ENCODE measurements around the gene SMIM23. TPM values are rescaled to one million over a fixed set of nuclear protein-coding genes. Genes with fewer than 3 reads are reported as not detected.

The SMIM23 gene
- not detected for total RNA-seq

DNA sequence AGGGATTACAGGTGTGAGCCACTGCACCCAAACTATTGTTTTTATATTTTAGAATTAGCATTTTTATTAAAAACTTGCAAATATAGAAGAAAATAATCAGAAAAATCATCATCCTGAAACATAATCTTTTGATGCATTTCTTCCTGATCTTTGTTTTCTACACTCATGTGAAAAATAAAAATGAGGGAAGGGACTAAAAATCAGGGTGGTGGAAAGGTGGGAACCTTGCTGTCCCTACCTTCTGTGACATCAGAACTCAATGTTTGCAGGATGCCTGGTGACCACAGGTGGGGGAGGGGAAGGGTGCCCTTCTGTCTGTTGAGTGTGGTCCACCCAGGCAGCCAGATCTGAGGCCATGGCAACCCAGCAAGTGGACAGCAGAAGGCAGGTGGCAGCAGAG, at the start of gene SMIM23:
TSS of gene SMIM23 (plus strand) at position 301 of the 400 bp plus-strand sequence. CDS start at position 356, 55 bp downstream.
- no peak for DNase-seq (ENCODE audit: low read depth in 2 of 3, low spot score in 2 of 3)

DNA sequence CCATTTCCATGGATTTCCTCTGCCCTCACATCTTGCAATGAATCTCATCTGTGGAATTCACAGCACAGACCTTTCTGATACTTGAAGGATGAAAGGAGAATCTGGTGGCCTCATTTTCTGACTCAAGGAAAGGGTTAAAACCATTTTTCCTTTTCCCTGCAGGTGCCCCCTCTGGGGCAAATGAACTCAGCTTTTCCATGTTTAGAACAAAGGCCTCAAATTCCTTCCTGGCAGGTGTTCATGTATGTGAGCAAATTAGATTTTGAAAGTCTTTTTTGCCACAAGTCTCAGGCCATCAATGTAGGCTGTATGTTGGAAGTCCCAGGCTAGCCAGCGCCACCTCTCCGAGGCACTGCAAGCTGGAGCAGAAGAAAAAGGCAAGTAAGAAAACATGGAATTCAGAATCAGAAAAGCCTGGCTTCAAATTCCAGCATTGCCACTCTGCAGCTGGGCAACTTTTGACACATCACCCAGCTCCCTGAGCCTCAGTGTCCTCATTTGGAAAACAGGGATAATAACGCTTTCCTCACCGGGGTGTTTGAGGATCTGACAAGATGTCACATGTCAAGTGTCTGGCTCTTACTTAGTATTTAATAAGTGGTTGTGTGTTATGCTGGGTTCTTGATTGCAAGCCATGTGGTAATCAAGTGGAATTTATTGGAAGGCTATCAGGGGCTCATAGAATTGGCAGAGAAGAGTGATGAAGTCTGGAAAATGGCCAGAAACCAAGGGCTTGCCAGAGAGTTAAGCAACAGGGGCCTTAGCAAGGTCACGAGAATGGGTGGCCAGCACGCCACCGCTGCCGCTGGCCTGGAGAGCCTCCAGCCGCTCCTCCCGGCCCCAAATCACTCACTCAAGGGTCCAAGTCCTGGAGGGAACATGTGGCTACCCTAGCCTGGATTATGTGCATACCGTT, 48.4 kb upstream of the SMIM23 start:
- no peak for DNase-seq (ENCODE audit: low read depth in 2 of 3, low spot score in 2 of 3)

DNA sequence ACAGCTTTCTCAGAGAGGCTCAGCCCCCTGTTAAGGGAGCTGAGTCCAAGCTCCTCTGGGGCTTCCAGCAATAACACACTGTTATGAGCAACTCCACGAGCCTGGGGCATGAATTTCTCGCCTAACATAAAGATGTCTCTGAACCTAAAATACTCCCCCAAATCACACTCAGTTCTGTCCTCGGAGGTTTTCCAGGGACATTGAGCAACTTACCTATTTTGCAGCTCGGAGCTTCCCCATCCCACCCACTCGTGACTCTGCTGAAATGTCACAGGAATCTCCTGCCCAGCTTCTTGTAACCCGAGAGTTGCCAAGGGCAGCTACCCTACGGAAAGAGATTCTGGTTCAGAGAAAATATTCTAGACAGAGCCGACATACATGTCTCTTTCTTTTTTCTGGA, 47.1 kb upstream of the SMIM23 start:
- no peak for DNase-seq (ENCODE audit: low read depth in 2 of 3, low spot score in 2 of 3)

- DNase-seq (ENCODE audit: low read depth in 2 of 3, low spot score in 2 of 3): no peak
These were observed 46.3 kb upstream of the SMIM23 start for GRCh38 chr5:171739271-171739670.

- DNase-seq (ENCODE audit: low read depth in 2 of 3, low spot score in 2 of 3): no peak
These were observed 42.1 kb upstream of the SMIM23 start for GRCh38 chr5:171743436-171744076.

- no peak for DNase-seq (ENCODE audit: low read depth in 2 of 3, low spot score in 2 of 3)
These were observed 41.4 kb upstream of the SMIM23 start for GRCh38 chr5:171744264-171744663.

GRCh38 chr5:171744882-171745281, 40.7 kb upstream of the SMIM23 start:
- DNase-seq (ENCODE audit: low read depth in 2 of 3, low spot score in 2 of 3): no peak

DNA sequence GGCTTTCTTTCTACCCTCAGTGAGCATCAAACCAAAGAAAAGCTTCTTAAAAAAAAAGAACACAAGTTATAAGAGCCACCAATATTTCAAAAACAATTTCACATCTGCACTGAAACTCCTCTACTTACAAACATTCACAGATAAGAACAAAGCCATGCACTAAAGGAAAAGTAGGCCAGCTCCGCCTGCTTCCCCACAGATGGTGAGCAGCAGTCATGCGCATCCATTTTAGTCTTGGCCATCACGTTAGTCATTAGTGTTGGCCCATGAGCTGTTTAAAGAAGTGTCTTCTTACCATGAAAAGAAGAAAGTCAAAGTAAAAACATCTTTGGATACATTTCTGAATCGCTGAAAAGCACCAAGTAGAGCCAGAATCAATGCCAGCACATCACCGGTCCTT, 40.0 kb upstream of the SMIM23 start:
- no peak for DNase-seq (ENCODE audit: low read depth in 2 of 3, low spot score in 2 of 3)

GRCh38 chr5:171747061-171747859, 38.4 kb upstream of the SMIM23 start:
- DNase-seq (ENCODE audit: low read depth in 2 of 3, low spot score in 2 of 3): no peak

- no peak for DNase-seq (ENCODE audit: low read depth in 2 of 3, low spot score in 2 of 3)
These were observed 36.9 kb upstream of the SMIM23 start for GRCh38 chr5:171748720-171749119.

DNA sequence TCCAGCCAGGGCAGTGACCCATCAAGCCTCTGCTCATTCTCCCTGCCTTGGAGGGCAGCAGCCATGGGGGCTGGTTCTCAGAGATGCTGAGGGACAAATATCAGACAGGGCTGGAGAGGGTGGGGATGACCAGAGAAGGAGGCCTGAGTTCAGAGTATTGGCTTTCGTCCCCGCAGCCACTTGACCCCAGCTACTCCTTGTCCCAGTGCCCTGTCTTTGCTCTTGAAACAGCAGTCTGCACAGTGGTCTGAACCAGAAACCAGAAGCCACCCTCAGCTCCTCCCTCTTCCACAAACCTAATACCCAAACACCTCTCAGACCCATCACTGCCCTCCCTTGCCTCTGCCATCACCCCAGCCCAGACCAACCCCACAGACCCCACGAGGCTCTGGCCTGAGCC, 36.3 kb upstream of the SMIM23 start:
- no peak for DNase-seq (ENCODE audit: low read depth in 2 of 3, low spot score in 2 of 3)

DNA sequence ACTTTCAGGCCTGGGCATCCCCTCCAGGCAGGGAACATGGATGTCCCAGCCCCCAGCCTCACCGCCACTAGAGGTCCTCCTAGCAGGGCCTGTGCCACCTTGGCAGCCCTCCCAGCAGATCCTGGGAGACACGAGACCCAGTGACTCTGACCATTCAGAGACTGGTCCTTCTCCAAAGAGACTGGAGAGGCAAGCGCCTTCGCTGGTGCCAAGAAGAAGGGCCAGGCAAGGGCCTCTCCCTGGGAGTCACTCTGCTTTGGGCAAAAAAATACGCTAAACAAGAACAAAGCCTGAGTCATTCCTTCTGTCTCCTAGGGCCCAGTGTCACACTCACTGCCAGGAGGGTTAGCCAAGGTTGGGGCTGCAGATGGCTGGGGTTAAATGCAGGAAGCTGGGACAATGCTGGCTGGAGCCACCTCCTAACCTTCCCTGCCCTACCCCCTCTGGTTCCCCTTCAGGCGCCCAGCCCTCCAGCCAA, 35.3 kb upstream of the SMIM23 start:
- peak in 2 of 3 donors; percentile 9 to 27 for DNase-seq (ENCODE audit: low read depth in 2 of 3, low spot score in 2 of 3)

DNA sequence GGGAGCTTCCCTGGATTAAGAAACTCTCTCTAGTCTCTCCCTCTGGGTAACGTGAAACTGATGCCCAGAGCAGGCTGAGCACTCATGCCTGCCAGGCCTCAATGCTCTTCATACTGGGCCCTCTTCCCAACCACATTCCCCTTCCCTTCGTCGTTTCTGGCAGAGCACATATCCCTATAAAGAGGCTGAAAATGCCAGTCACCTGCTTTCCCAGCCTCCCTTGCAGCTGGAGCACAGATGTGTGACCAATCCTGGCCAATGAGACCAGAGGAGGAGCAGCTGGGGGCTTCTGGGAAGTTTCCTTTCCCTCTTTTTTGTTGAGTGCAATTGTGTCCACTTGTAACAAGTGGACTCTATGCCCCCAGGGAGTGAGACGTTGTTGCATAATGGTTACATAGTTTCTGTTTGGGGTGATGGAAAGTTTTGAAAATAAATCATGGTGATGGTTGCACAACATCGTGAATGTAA, 30.2 kb upstream of the SMIM23 start:
- DNase-seq (ENCODE audit: low read depth in 2 of 3, low spot score in 2 of 3): no peak

DNA sequence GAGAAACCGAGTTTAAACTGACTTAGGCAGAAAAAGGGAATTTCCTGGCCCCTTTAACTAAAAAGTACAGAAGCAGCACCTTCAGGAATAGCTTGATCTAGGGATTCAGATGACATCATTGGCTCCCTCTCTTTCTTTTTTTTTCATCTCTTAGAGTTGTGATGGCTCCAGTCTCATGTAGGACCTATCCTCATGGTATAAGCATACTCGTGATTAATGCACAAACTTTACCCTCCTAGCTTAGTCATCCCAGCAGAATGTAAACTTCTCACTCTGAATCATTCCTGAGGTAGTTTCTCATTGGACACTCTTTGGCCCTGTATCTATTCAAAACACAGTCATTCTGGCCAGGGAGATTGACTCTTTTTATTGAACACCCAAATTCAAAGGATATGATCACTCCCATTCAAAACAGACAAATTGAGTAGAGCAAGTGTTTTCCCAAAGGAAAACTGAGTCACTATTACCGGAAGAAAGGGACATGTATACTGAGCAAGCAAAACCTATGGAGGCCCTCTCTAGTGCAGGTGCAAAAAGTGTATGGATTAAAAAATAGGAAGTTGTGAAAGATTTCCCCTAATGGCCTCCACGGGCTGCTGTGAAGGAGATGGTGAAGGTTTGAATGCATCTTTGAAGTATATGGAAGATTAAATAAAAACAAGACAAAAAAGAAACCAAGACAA, 27.6 kb upstream of the SMIM23 start:
- no peak for DNase-seq (ENCODE audit: low read depth in 2 of 3, low spot score in 2 of 3)

DNA sequence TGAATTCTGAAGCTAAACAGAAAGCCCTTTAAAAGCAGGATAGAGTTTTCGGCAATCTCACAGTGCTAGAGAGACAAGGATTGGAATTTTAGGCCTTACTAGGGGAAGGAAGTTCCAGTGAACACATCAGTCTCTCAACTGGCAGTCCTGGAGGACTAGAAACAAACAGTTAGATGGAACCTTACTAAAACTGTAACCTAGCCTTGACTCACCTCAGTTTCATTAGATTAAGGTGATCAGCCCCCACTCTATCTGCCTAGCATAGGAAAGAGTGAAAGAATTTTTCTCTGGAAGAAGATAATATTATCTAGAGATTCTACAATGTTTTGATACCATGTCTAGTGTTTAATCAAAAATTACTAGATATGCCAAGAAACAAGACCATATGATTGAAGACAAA, 25.8 kb upstream of the SMIM23 start:
- DNase-seq (ENCODE audit: low read depth in 2 of 3, low spot score in 2 of 3): no peak

DNA sequence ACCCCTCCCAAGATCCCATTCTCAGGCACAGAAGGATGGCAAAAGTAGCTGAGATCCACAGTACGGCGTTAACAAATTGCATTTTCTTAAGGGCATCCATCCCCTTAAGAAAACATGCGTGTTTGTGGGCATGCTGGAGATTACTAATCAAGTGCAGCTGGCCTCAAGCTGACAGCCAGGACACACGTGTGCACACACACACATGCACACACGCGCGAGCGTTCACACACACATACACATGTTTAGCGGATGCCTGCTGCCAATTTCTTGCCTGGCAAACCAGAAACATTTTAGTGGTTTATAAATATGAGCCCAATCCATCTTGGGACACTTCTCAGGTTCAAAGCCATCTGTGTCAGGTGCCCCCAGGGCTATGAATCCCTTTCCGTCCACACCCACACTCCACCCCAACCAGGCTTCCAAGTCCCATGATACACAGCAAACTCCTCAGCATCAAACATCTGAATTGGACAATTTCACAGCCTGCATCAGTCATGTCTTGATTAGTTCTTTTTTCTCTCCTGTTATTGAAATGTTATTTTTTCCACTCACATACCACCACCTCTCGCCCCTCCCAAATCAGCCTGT, 23.5 kb upstream of the SMIM23 start:
- DNase-seq (ENCODE audit: low read depth in 2 of 3, low spot score in 2 of 3): no peak

DNA sequence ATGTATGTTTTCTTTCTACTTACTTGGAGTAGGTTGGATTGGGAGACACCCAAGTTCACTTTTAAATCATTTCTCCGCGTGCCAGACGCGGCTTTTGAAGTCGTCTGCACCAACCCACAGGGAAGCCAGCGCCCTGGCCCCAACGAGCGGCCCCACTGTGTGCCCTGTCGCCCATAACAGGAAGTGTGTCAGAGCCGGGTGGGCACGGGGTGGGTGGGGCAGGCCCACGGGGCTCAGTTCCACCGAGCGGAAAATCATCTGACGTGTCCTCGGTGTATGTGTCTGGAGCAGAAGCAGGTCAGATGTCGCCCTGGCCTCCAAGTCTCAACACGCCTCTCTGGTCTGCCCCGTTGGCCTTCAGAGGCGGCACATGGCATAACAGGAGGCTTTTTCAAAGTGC, 22.7 kb upstream of the SMIM23 start:
- no peak for DNase-seq (ENCODE audit: low read depth in 2 of 3, low spot score in 2 of 3)

GRCh38 chr5:171764265-171764664, 21.4 kb upstream of the SMIM23 start:
- no peak for DNase-seq (ENCODE audit: low read depth in 2 of 3, low spot score in 2 of 3)

GRCh38 chr5:171766875-171767274, 18.7 kb upstream of the SMIM23 start:
- DNase-seq (ENCODE audit: low read depth in 2 of 3, low spot score in 2 of 3): no peak

GRCh38 chr5:171770153-171770552, 15.5 kb upstream of the SMIM23 start:
- DNase-seq (ENCODE audit: low read depth in 2 of 3, low spot score in 2 of 3): peak in 2 of 3 donors; percentile 46 to 68

All from hematopoietic multipotent progenitor cell (in vitro differentiated cells).